Endothelial cell (in vitro differentiated cells): Measurements from ENCODE around the gene OGFR. TPM values are rescaled to one million over a fixed set of nuclear protein-coding genes. Genes with fewer than 3 reads are reported as not detected.
A peak's percentile ranks its signal among the peaks of the same experiment; 100 is the strongest.

Experiments used
- DNase-seq: peaks from one replicate; pipeline ENCODE4 v3.0.0; 2021; ENCODE audit warnings: low spot score
- H3K27ac Mint-ChIP-seq: one replicate; pipeline ENCODE4 v1.8.0; 2021; ENCODE audit warnings: mixed read lengths, inconsistent platforms; ENCODE audit not compliant: unreplicated experiment
- H3K27me3 Mint-ChIP-seq: one replicate; pipeline ENCODE4 v1.8.0; 2021; ENCODE audit warnings: mild to moderate bottlenecking, moderate library complexity, mixed read lengths, inconsistent platforms; ENCODE audit not compliant: unreplicated experiment
- H3K36me3 Mint-ChIP-seq: one replicate; pipeline ENCODE4 v1.8.0; 2021; ENCODE audit warnings: mild to moderate bottlenecking, low read depth, mixed read lengths, inconsistent platforms; ENCODE audit not compliant: unreplicated experiment
- H3K4me1 Mint-ChIP-seq: one replicate; pipeline ENCODE4 v1.8.0; 2021; ENCODE audit warnings: mild to moderate bottlenecking, mixed read lengths, inconsistent platforms; ENCODE audit not compliant: unreplicated experiment
- H3K4me3 Mint-ChIP-seq: one replicate; pipeline ENCODE4 v1.8.0; 2021; ENCODE audit warnings: mild to moderate bottlenecking, mixed read lengths, inconsistent platforms; ENCODE audit not compliant: unreplicated experiment
- H3K9me3 Mint-ChIP-seq: one replicate; pipeline ENCODE4 v1.8.0; 2021; ENCODE audit warnings: mixed read lengths, inconsistent platforms; ENCODE audit not compliant: unreplicated experiment
- total RNA-seq: library from RNA; stranded (reverse); fragmentation: NEBNext Ultra II Directional; extraction: Animal tissue kit (Norgen Biotek cat#: 25700); gene quantifications from one replicate; pipeline ENCODE4 v1.2.1, GENCODE V29; 2021; ENCODE audit not compliant: unreplicated experiment
- TF ChIP-seq, protein P1 (sequence below): fragments of 200-600 bp; sonication (generic); IDR thresholded peaks from one replicate; pipeline ENCODE4 v1.5.0; 2021; ENCODE audit warnings: antibody characterized with exemption; ENCODE audit not compliant: unreplicated experiment

Gene OGFR
- total RNA-seq, 1 donor from 2014 or later: 27.6 TPM

DNA sequence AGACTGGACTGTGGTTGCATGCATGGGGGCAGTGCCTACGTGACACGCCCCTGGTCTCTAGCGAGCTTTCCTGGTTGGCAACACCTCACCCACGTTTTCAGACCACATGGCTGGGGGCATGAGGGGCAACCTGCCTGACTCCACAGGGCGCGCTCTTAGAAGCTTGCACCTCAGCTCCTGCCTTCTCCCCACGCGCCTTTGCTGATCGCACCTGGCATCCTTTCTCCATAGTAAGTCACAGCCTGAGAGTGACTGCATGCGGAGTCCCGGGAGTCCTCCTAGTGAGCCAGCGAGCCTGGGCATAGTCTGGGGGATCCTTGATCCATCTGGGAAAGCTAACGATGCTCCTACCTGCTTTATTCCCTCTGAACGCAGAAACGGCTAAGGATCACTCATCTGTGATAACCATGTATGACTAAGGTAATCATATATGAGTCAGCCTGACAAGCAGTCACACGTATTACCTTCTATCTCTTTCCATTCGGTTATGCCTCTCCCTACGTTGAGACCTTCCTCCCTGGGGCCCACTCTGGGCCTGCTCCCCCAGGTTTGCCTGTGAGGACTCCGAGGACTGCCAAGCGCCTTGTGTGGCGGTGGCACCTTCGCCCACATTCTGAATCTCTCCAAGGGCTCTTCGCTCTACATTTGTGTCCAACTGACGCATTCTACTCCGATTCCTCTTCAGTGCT lies 52.4 kb downstream of the OGFR start:
- H3K36me3 Mint-ChIP-seq: peaks cover 28% of the 10 kb centered on the region
- H3K9me3 Mint-ChIP-seq: peaks cover 3% of the 10 kb centered on the region
- TF ChIP-seq, protein P1, sequence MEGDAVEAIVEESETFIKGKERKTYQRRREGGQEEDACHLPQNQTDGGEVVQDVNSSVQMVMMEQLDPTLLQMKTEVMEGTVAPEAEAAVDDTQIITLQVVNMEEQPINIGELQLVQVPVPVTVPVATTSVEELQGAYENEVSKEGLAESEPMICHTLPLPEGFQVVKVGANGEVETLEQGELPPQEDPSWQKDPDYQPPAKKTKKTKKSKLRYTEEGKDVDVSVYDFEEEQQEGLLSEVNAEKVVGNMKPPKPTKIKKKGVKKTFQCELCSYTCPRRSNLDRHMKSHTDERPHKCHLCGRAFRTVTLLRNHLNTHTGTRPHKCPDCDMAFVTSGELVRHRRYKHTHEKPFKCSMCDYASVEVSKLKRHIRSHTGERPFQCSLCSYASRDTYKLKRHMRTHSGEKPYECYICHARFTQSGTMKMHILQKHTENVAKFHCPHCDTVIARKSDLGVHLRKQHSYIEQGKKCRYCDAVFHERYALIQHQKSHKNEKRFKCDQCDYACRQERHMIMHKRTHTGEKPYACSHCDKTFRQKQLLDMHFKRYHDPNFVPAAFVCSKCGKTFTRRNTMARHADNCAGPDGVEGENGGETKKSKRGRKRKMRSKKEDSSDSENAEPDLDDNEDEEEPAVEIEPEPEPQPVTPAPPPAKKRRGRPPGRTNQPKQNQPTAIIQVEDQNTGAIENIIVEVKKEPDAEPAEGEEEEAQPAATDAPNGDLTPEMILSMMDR: no peak
- DNase-seq: no peak
- H3K27me3 Mint-ChIP-seq: peaks cover 22% of the 10 kb centered on the region
- peak overlapping the region; percentile 20 for H3K27ac Mint-ChIP-seq
- H3K4me1 Mint-ChIP-seq: peaks cover 33% of the 10 kb centered on the region
- H3K4me3 Mint-ChIP-seq: peak overlapping the region; percentile 63

DNA sequence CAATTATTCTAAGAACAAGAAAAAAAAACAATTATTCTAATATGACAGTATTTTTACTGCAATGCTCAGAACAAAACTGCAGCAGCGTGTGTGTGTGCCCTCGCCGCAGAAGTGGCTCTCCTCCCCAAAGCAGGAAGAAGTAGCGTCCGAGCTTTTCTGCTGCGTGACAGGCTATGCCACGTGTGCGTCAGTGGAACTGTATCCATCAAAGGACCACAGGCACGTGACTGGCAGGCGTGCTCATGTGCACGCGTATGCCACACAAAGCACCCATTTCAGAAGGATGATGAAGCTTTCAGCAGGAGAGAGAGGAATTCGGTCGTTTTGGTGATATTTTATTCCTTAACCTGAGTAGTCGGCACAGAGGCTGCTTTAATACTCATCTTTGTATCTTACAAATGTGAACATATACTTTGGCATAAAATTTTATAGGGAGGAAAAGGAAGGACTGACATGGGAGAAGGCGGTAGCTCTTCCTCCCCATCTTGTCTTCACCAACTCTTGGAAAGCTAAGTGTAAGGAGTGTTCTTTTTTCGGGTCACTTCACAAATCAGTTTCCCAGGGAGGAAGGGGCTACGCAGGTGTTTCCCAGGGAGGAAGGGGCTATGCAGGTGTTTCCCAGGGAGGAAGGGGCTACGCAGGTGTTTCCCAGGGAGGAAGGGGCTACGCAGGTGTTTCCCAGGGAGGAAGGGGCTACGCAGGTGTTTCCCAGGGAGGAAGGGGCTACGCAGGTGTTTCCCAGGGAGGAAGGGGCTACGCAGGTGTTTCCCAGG lies 53.6 kb downstream of the OGFR start:
- Mint-ChIP-seq H3K4me1 (peaks cover 38% of the 10 kb centered on the region), H3K4me3 (peak overlapping the region; percentile 68), H3K36me3 (peaks cover 25% of the 10 kb centered on the region), H3K27ac (peak overlapping the region; percentile 64), H3K27me3 (peaks cover 18% of the 10 kb centered on the region), H3K9me3 (peaks cover 3% of the 10 kb centered on the region)
- TF ChIP-seq, protein P1: no peak
- DNase-seq: no peak

DNA sequence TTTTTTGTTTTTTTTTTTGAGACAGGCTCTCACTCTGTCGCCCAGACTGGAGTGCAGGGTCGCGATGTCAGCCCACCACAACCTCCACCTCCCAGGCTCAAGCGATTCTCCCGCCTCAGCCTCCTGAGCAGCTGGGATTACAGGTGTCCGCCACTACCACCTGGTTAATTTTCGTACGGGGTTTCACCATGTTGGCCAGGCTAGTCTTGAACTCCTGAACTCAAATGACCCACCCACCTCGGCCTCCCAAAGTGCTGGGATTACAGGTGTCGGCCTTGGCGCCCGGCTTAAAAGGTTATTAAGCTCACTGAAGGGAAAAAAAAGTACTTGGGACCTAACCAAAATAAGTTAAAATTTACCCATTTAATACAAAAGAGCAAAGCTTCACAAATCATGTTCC lies 55.1 kb downstream of the OGFR start:
- Mint-ChIP-seq H3K9me3 (peaks cover 3% of the 10 kb centered on the region), H3K27me3 (peaks cover 18% of the 10 kb centered on the region), H3K36me3 (peaks cover 20% of the 10 kb centered on the region), H3K4me3 (peak overlapping the region; percentile 94), H3K27ac (peak overlapping the region; percentile 67), H3K4me1 (peaks cover 38% of the 10 kb centered on the region)
- TF ChIP-seq, protein P1: no peak
- DNase-seq: no peak

DNA sequence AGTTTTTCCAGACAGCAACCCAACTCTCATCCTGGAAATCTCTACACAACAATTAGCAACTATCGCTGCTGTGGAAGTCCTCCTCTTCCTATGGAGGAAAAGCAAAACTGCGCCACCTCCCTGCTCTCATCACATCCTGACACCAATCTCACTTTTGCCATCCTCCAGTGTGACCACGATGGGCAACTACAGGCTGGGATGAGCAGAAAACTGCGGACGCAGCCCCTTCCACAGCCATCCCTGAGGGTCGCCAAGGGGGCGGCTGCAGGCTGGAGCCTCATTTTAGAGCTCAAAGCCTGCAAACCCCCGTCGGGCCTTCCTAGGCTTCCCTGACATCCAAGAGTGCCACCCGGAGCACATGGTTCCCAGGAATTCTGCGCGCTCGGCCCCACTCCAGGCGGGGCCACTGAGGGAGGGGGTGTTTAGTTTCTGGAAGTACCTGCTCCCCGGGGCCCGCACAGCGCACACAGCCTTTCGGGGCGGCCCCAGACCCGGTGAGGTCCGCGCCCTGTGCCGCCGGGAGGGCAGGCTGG lies 55.8 kb downstream of the OGFR start:
- Mint-ChIP-seq H3K4me3 (peak overlapping the region; percentile 94), H3K9me3 (peaks cover 3% of the 10 kb centered on the region), H3K4me1 (peaks cover 38% of the 10 kb centered on the region), H3K27ac (peak overlapping the region; percentile 67), H3K27me3 (peaks cover 18% of the 10 kb centered on the region), H3K36me3 (peaks cover 20% of the 10 kb centered on the region)
- TF ChIP-seq, protein P1: no peak
- DNase-seq: no peak
